B cell (primary cell): ENCODE results near the gene PRR7. TPM values are rescaled to one million over a fixed set of nuclear protein-coding genes. Genes with fewer than 3 reads are reported as not detected.

Experiments used
- ATAC-seq: fragments of 200-7000 bp; cut with Tn5 transposase; one replicate; pipeline ENCODE4 v1.10.0; 2021; ENCODE audit warnings: low read depth, mild to moderate bottlenecking, moderate number of reproducible peaks, moderate library complexity
- CTCF ChIA-PET: fragments of 350-600 bp; sonication (Branson Sonifier 250); formaldehyde crosslinking; loops from one replicate; lab custom pipeline; 2021; ENCODE audit warnings: antibody characterized with exemption, inconsistent platforms; lab: Charles Lee
- POLR2A ChIA-PET: fragments of 350-600 bp; sonication (Branson Sonifier 250); formaldehyde crosslinking; loops from one replicate; lab custom pipeline; 2021; ENCODE audit warnings: antibody characterized with exemption; lab: Charles Lee
- DNase-seq: peaks from one replicate; pipeline ENCODE4 v3.0.0; 2013
- H2AFZ ChIP-seq: 2 replicates; pipeline ENCODE4 v1.6.1; 2012; ENCODE audit warnings: mild to moderate bottlenecking, low read depth, low read length; ENCODE audit not compliant: insufficient read depth, poor library complexity, severe bottlenecking
- H3K27ac ChIP-seq, 2 donors: 1 replicate in 1 of 2; 2 replicates in 1 of 2; pipeline ENCODE4 v1.5.1; 2012 to 2013; ENCODE audit warnings: low read length in 2 of 2, mild to moderate bottlenecking in 2 of 2, moderate library complexity in 1 of 2
- H3K27me3 ChIP-seq, 4 experiments: fragments of 200-600 bp in 1 of 4; sonication (generic) in 1 of 4; replicated peaks in 1 of 4; 1 replicate in 2 of 4; 2 replicates in 2 of 4; pipeline versions ENCODE4 v1.6.1 to v1.7.0; 2013 to 2016; ENCODE audit warnings: low read length in 3 of 4, mild to moderate bottlenecking in 2 of 4, mixed read lengths in 1 of 4, moderate library complexity in 1 of 4; ENCODE audit not compliant: insufficient read depth in 4 of 4, control insufficient read depth in 3 of 4; ENCODE audit errors: control extremely low read depth in 1 of 4
- H3K36me3 ChIP-seq, 2 experiments: replicated peaks in 1 of 2; 1 replicate in 1 of 2; 2 replicates in 1 of 2; pipeline versions ENCODE4 v1.6.1 to v1.7.1; 2013; ENCODE audit warnings: low read length in 1 of 2; ENCODE audit not compliant: insufficient read depth in 2 of 2, control insufficient read depth in 1 of 2; ENCODE audit errors: control extremely low read depth in 1 of 2, extremely low read depth in 1 of 2
- H3K4me1 ChIP-seq, 2 donors: fragments of 200-600 bp in 1 of 2; sonication (generic) in 1 of 2; 1 replicate in 1 of 2; 2 replicates in 1 of 2; pipeline versions ENCODE4 v1.5.1 to v1.6.1; 2013 to 2017; ENCODE audit warnings: low read length in 2 of 2; ENCODE audit not compliant: control insufficient read depth in 2 of 2, insufficient read depth in 2 of 2
- H3K4me2 ChIP-seq: replicated peaks from 2 replicates; pipeline ENCODE3; 2012; ENCODE audit warnings: mild to moderate bottlenecking, low read depth, low read length; ENCODE audit not compliant: poor library complexity, severe bottlenecking
- H3K4me3 ChIP-seq, 5 experiments: fragments of 200-600 bp in 1 of 5; sonication (generic) in 1 of 5; 1 replicate in 3 of 5; 2 replicates in 2 of 5; pipeline versions ENCODE4 v1.5.1 to v1.7.0; 2011 to 2016; ENCODE audit warnings: low read length in 4 of 5, mild to moderate bottlenecking in 4 of 5, low read depth in 2 of 5, control low read depth in 1 of 5, moderate library complexity in 1 of 5; ENCODE audit not compliant: insufficient read depth in 1 of 5; ENCODE audit errors: control extremely low read depth in 1 of 5, extremely low read depth in 1 of 5
- H3K79me2 ChIP-seq: fragments of 200-600 bp; sonication (generic); one replicate; pipeline ENCODE4 v1.6.0; 2016; ENCODE audit warnings: low read length; ENCODE audit not compliant: control insufficient read depth, insufficient read depth
- H3K9ac ChIP-seq: fragments of 200-600 bp; sonication (generic); 2 replicates; pipeline ENCODE4 v1.6.1; 2017; ENCODE audit warnings: mild to moderate bottlenecking, low read length, moderate library complexity
- H3K9me3 ChIP-seq, 3 donors: one replicate each; pipeline versions ENCODE4 v1.6.1 to v1.7.1; 2013; ENCODE audit warnings: low read length in 2 of 3; ENCODE audit not compliant: control insufficient read depth in 2 of 3, insufficient read depth in 1 of 3; ENCODE audit errors: control extremely low read depth in 1 of 3
- H4K20me1 ChIP-seq: 2 replicates; pipeline ENCODE4 v1.6.0; 2012; ENCODE audit warnings: mild to moderate bottlenecking, low read length; ENCODE audit not compliant: insufficient read depth, control insufficient read depth, poor library complexity, severe bottlenecking
- H3K27ac Mint-ChIP-seq: one replicate; pipeline ENCODE4 v1.8.0; 2021; ENCODE audit warnings: mixed read lengths
- H3K27me3 Mint-ChIP-seq: one replicate; pipeline ENCODE4 v1.8.0; 2021; ENCODE audit warnings: mixed read lengths
- H3K4me1 Mint-ChIP-seq: one replicate; pipeline ENCODE4 v1.8.0; 2021; ENCODE audit warnings: mixed read lengths
- H3K4me3 Mint-ChIP-seq: one replicate; pipeline ENCODE4 v1.8.0; 2021; ENCODE audit warnings: mixed read lengths
- H3K9me3 Mint-ChIP-seq: one replicate; pipeline ENCODE4 v1.8.0; 2022; ENCODE audit warnings: mixed read lengths; ENCODE audit not compliant: insufficient read depth
- EZH2 ChIP-seq: IDR thresholded peaks from 2 replicates; pipeline ENCODE4 v1.6.1; 2012; ENCODE audit warnings: borderline replicate concordance, low read depth, mild to moderate bottlenecking, moderate library complexity, low read length; ENCODE audit not compliant: insufficient read depth, poor library complexity, severe bottlenecking
- WGBS: methylation state at CpG from one replicate; pipeline ENCODE4 v1.1.5; 2013; ENCODE audit warnings: missing lambda C conversion rate; ENCODE audit not compliant: insufficient coverage; 5-methylcytosine and 5-hydroxymethylcytosine counted together
- intact Hi-C: fragments of 100-400 bp; cut with micrococcal nuclease; formaldehyde crosslinking; loops from one replicate; pipeline ENCODE4 v1.10.0; 2022
- polyA plus RNA-seq: library from polyadenylated mRNA; depleted of rRNA; stranded (reverse); fragments of >200 nt; gene quantifications from 2 replicates; pipeline ENCODE4 v1.2.3, GENCODE V29; 2012
- total RNA-seq, 2 donors: library from RNA; stranded (reverse); fragments of 120-200 nt in 1 of 2; gene quantifications; 1 replicate in 1 of 2; 2 replicates in 1 of 2; pipeline versions ENCODE4 v1.2.3 to v1.2.4, GENCODE V29; 2013 to 2022
- TF ChIP-seq, protein P1 (sequence below): fragments of 200-600 bp; IDR thresholded peaks from one replicate; pipeline ENCODE4 v1.8.0; 2022; ENCODE audit warnings: antibody characterized with exemption, mild to moderate bottlenecking

Gene PRR7
- total and polyA plus RNA-seq, 2 donors (not counting 1 experiment from before 2014, with no cell fraction given) = 4.8 to 84.4 TPM

DNA sequence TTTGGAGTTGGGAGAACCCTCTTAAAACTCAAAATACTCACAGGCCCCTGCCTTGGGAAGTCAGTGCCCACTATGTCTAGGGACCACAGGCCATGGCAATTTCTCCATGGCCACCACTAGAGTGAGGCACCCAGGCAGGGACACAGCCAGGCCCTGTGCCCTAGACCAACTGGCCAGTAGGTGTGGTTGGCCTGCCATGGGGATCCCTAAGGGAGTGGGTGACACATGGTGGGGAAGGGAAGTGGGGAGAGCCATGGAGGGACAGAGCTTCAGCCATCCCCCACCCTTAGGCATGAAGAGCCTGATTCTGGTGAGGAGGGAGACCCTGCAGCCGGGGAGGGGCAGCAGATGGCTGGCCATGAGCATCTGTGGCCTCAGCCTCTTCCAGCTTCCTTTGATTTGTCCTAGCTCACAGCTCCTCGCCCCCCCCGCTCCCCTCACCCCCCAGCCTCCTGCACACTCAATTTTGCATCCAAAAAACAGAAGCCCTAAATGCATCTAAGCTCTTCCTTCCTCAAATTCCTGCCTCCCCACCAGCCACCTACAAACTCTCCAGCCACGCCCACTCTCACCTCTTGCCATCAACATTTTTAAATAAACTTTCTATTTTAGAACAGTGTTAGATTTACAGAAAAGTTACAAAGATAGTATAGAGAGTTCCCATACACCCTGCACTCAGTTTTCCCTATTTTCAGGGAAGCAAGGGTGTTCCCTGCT is 28.4 kb downstream of the PRR7 start:
- 21% methylated on average over 3 of the region's 4 CpGs for WGBS
- Histone ChIP-seq H3K4me3 (no peak overlapping the region), H2AFZ (no peak overlapping the region), H3K27me3 (peaks cover 0 to 24% (median 7%) of the 10 kb centered on the region in 4 experiments), H3K36me3 (no peaks in the 10 kb centered on the region), H3K27ac (no peak overlapping the region), H4K20me1 (peaks cover 11% of the 10 kb centered on the region), H3K79me2 (no peaks in the 10 kb centered on the region), H3K4me2 (no peak overlapping the region), H3K4me1 (peaks cover 21 to 34% of the 10 kb centered on the region in 2 donors), H3K9me3 (no peaks in the 10 kb centered on the region), H3K9ac (no peak overlapping the region)
- Mint-ChIP-seq H3K4me1 (peaks cover 33% of the 10 kb centered on the region), H3K4me3 (peak overlapping the region; percentile 78), H3K27ac (no peak overlapping the region), H3K9me3 (no peaks in the 10 kb centered on the region), H3K27me3 (peaks cover 13% of the 10 kb centered on the region)
- CTCF ChIA-PET = interaction anchor here (2.0 kb wide), 1 partner anchor 71 kb away, joined by 5 read pairs; no protein-coding TSS in a partner anchor
- DNase-seq (no peak), ATAC-seq (no peak)
- intact Hi-C loops = no loop called here
- no peak for TF ChIP-seq EZH2
- TF ChIP-seq, protein P1, sequence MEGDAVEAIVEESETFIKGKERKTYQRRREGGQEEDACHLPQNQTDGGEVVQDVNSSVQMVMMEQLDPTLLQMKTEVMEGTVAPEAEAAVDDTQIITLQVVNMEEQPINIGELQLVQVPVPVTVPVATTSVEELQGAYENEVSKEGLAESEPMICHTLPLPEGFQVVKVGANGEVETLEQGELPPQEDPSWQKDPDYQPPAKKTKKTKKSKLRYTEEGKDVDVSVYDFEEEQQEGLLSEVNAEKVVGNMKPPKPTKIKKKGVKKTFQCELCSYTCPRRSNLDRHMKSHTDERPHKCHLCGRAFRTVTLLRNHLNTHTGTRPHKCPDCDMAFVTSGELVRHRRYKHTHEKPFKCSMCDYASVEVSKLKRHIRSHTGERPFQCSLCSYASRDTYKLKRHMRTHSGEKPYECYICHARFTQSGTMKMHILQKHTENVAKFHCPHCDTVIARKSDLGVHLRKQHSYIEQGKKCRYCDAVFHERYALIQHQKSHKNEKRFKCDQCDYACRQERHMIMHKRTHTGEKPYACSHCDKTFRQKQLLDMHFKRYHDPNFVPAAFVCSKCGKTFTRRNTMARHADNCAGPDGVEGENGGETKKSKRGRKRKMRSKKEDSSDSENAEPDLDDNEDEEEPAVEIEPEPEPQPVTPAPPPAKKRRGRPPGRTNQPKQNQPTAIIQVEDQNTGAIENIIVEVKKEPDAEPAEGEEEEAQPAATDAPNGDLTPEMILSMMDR = no peak
- POLR2A ChIA-PET = no interaction called here
